AG09309 (cell line): ENCODE data around the gene AP4S1.
"Not testable (repeated sequence)": the region's sequence is repeated elsewhere in the genome, so short reads cannot be mapped to it uniquely, and the experiment has no call there.

Source experiments
- DNase-seq: peaks from one replicate; pipeline ENCODE4 v3.0.0-alpha.2; 2010; ENCODE audit warnings: low read depth
- H3K4me3 ChIP-seq: 2 replicates; pipeline ENCODE4 v1.5.1; 2011; ENCODE audit warnings: mild to moderate bottlenecking, low read depth, low read length, moderate library complexity; ENCODE audit not compliant: control insufficient read depth
- TF ChIP-seq, protein P1 (sequence below): IDR thresholded peaks from 2 replicates; pipeline ENCODE4 v1.5.1; 2011; ENCODE audit warnings: mild to moderate bottlenecking, low read depth, low read length, inconsistent platforms; ENCODE audit not compliant: insufficient read depth, control insufficient read depth; ENCODE audit errors: missing control alignments

Gene AP4S1

GRCh38 chr14:31080484-31080883 lies 55.0 kb downstream of the AP4S1 start:
- no peak overlapping the region for H3K4me3 ChIP-seq
- TF ChIP-seq, protein P1, sequence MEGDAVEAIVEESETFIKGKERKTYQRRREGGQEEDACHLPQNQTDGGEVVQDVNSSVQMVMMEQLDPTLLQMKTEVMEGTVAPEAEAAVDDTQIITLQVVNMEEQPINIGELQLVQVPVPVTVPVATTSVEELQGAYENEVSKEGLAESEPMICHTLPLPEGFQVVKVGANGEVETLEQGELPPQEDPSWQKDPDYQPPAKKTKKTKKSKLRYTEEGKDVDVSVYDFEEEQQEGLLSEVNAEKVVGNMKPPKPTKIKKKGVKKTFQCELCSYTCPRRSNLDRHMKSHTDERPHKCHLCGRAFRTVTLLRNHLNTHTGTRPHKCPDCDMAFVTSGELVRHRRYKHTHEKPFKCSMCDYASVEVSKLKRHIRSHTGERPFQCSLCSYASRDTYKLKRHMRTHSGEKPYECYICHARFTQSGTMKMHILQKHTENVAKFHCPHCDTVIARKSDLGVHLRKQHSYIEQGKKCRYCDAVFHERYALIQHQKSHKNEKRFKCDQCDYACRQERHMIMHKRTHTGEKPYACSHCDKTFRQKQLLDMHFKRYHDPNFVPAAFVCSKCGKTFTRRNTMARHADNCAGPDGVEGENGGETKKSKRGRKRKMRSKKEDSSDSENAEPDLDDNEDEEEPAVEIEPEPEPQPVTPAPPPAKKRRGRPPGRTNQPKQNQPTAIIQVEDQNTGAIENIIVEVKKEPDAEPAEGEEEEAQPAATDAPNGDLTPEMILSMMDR = no peak
- no peak for DNase-seq

- TF ChIP-seq, protein P1 = no peak
- H3K4me3 ChIP-seq = no peak overlapping the region
- no peak for DNase-seq
Observed at GRCh38 chr14:31083781-31084180, 58.3 kb downstream of the AP4S1 start.

GRCh38 chr14:31084385-31084784 lies 58.9 kb downstream of the AP4S1 start:
- H3K4me3 ChIP-seq = no peak overlapping the region
- TF ChIP-seq, protein P1 = no peak
- DNase-seq = no peak

- TF ChIP-seq, protein P1 = no peak
- no peak overlapping the region for H3K4me3 ChIP-seq
- no peak for DNase-seq
Observed at GRCh38 chr14:31085027-31085426, 59.6 kb downstream of the AP4S1 start.

- not testable (repeated sequence) for H3K4me3 ChIP-seq, DNase-seq
Observed at GRCh38 chr14:31086466-31086865, 61.0 kb downstream of the AP4S1 start.

GRCh38 chr14:31090883-31091764 lies 65.7 kb downstream of the AP4S1 start:
- TF ChIP-seq, protein P1 = no peak
- no peak overlapping the region for H3K4me3 ChIP-seq
- DNase-seq = peak; percentile 85

DNA sequence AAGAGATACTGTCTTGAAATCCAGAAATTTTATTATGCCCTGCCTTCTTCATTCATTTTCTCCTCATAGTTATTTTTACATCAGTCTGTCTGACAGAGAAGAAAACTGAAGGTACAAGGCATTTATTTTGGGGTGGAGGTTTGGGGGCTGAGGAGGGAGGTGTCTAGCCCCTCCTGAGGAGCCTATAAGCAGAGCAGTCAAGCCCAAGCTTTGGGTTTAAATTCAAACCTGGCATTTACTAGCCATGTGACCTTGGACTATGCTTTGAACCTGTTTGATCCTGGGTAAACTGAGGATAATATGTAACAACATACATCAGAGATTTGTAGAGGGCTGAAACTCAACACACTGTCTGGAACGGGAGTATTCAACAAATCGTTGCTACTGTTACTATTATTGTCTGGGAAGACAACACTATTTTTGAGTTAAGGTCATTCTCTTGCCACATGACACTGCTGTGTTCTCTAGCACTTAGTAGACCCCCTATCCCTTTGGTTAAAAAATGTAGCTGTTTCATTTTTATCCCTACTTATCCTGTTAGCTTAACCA lies 66.8 kb downstream of the AP4S1 start:
- H3K4me3 ChIP-seq = no peak overlapping the region
- DNase-seq = no peak
- TF ChIP-seq, protein P1 = no peak

DNA sequence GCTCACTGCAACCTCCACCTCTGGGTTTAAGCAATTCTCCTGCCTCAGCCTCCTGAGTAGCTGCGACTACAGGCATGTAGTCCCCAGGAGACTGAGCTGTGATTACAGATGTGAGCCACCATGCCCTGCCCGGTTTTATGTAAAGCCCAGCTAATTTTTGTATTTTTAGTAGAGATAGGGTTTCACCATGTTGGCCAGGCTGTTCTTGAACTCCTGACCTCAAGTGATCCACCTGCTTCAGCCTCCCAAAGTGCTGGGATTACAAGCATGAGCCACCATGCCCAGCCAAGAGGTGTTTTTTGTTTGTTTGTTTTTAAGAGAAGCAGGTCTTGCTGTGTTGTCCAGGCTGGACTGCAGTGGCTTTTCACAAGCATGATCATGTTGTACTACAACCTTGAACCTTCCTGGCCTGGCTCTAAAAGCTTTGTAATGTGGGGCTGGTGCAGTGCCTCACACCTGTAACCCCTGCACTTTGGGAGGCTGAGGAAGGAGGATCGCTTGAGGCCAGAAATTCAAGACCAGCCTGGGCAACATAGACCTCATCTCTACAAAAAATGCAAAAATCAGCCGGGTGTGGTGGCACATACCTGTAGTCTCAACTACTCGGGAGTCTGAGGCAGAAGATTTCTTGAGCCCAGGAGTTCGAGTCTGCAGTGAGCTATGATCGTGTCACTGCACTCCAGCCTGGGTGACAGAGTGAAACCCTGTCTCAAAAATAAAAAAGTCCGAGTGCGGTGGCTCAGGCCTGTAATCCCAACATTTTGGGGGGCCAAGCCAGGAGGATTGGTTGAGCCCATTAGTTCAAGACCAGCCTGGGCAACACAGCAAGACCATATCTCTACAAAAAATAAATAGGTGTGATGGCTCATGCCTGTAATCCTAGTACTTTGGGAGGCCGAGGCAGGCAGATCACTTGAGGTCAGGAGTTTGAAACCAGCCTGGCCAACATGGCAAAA lies 68.7 kb downstream of the AP4S1 start:
- not testable (repeated sequence) for H3K4me3 ChIP-seq

GRCh38 chr14:31095817-31096216 lies 70.4 kb downstream of the AP4S1 start:
- DNase-seq, H3K4me3 ChIP-seq: not testable (repeated sequence)

More for the DNA sequence above, 68.7 kb downstream of the AP4S1 start:
- DNase-seq = not testable (repeated sequence)
